HG02840 (cell line): Measurements from ENCODE around the gene NTRK2.
"Not testable (repeated sequence)": the region's sequence is repeated elsewhere in the genome, so short reads cannot be mapped to it uniquely, and the experiment has no call there.

Experiments
- ATAC-seq: cut with Tn5 transposase; IDR thresholded peaks from one replicate; pipeline ENCODE4 v1.9.1; 2021; ENCODE audit warnings: mild to moderate bottlenecking, moderate library complexity, moderate number of reproducible peaks; ENCODE audit not compliant: unreplicated experiment, low FRiP score

The NTRK2 gene

GRCh38 chr9:85041466-85042137 is 372.1 kb downstream of the NTRK2 start:
- no peak for ATAC-seq

GRCh38 chr9:85042981-85043647 is 373.6 kb downstream of the NTRK2 start:
- no peak for ATAC-seq

- no peak for ATAC-seq
Measured at GRCh38 chr9:85045271-85045670, 375.7 kb downstream of the NTRK2 start.

GRCh38 chr9:85046475-85046874 is 376.9 kb downstream of the NTRK2 start:
- ATAC-seq: no peak

GRCh38 chr9:85053206-85053786 is 383.8 kb downstream of the NTRK2 start:
- no peak for ATAC-seq

GRCh38 chr9:85054017-85054416 is 384.5 kb downstream of the NTRK2 start:
- ATAC-seq: no peak

- no peak for ATAC-seq
Measured at GRCh38 chr9:85055506-85056202, 386.1 kb downstream of the NTRK2 start.

- ATAC-seq: no peak
Measured at GRCh38 chr9:85056203-85056572, 386.7 kb downstream of the NTRK2 start.

GRCh38 chr9:85061969-85062368 is 392.4 kb downstream of the NTRK2 start:
- no peak for ATAC-seq

- ATAC-seq: no peak
Measured at GRCh38 chr9:85062385-85063022, 393.0 kb downstream of the NTRK2 start.

- ATAC-seq: no peak
Measured at GRCh38 chr9:85064811-85065371, 395.4 kb downstream of the NTRK2 start.

- no peak for ATAC-seq
Measured at GRCh38 chr9:85067792-85068191, 398.3 kb downstream of the NTRK2 start.

- not testable (repeated sequence) for ATAC-seq
Measured at GRCh38 chr9:85069421-85069820, 399.9 kb downstream of the NTRK2 start.
